HepG2 (cell line): ENCODE data around the gene TPPP2. TPM values are rescaled to one million over a fixed set of nuclear protein-coding genes. Genes with fewer than 3 reads are reported as not detected.
A peak's percentile ranks its signal among the peaks of the same experiment; 100 is the strongest.

Source experiments
- CCDC6 ChIP-seq: sonication (generic); formaldehyde crosslinking; IDR thresholded peaks from 2 replicates; pipeline ENCODE4 v1.8.1; 2022; ENCODE audit warnings: mild to moderate bottlenecking, missing genetic modification reagents, moderate library complexity
- EP300 ChIP-seq, 3 experiments: sonication (generic) in 1 of 3; formaldehyde crosslinking in 1 of 3; IDR thresholded peaks; 2 replicates each; pipeline versions ENCODE4 v1.5.1 to v1.6.1; 2011 to 2020; ENCODE audit warnings: low read depth in 2 of 3, low read length in 2 of 3, borderline replicate concordance in 1 of 3, improper control_type of control experiment in 1 of 3, mild to moderate bottlenecking in 1 of 3, missing genetic modification reagents in 1 of 3, moderate library complexity in 1 of 3
- HMGA1 ChIP-seq: sonication (generic); formaldehyde crosslinking; conservative IDR thresholded peaks from 2 replicates; pipeline ENCODE4 v1.4.0; 2020; ENCODE audit warnings: missing genetic modification reagents
- PRMT3 ChIP-seq: sonication (generic); formaldehyde crosslinking; IDR thresholded peaks from 2 replicates; pipeline ENCODE4 v1.8.1; 2022; ENCODE audit warnings: low read depth, mild to moderate bottlenecking, moderate library complexity, missing genetic modification reagents, borderline replicate concordance
- PRPF4 ChIP-seq: fragments of 200-400 bp; formaldehyde crosslinking; IDR thresholded peaks from 2 replicates; pipeline ENCODE4 v1.6.1; 2016; ENCODE audit warnings: low read length, low read depth; ENCODE audit not compliant: poor library complexity, severe bottlenecking
- WIZ ChIP-seq: sonication (generic); formaldehyde crosslinking; IDR thresholded peaks from 2 replicates; pipeline ENCODE4 v1.5.1; 2020; ENCODE audit warnings: mild to moderate bottlenecking, missing genetic modification reagents
- ZHX2 ChIP-seq, 2 experiments: sonication (generic) in 1 of 2; formaldehyde crosslinking in 1 of 2; IDR thresholded peaks; 2 replicates each; pipeline versions ENCODE4 v1.6.1 to v1.9.0; 2014 to 2022; ENCODE audit warnings: antibody characterized with exemption in 1 of 2, borderline replicate concordance in 1 of 2, inconsistent platforms in 1 of 2, low read depth in 1 of 2, missing genetic modification reagents in 1 of 2
- ZNF264 ChIP-seq: sonication (generic); formaldehyde crosslinking; IDR thresholded peaks from 2 replicates; pipeline ENCODE4 v1.4.0; 2020; ENCODE audit warnings: missing genetic modification reagents
- ZNF33B ChIP-seq: sonication (generic); formaldehyde crosslinking; IDR thresholded peaks from 2 replicates; pipeline ENCODE4 v1.5.1; 2020; ENCODE audit warnings: mild to moderate bottlenecking, missing genetic modification reagents
- ZNF619 ChIP-seq: sonication (generic); formaldehyde crosslinking; IDR thresholded peaks from 2 replicates; pipeline ENCODE4 v1.4.0; 2020; ENCODE audit warnings: mild to moderate bottlenecking, missing genetic modification reagents
- polyA plus RNA-seq, 8 experiments: library from polyadenylated mRNA; depleted of rRNA in 3 of 8; stranded (reverse) in 7 of 8; unstranded in 1 of 8; fragments of >200 nt; fragmentation: Illumina TruSeq in 4 of 8; extraction: Trizol in 4 of 8; gene quantifications; 2 replicates each; pipeline versions ENCODE4 v1.2.1 to v1.2.3, GENCODE V29; 2011 to 2016; ENCODE audit warnings: low read depth in 4 of 8, missing spikeins in 1 of 8, mixed read lengths in 1 of 8; ENCODE audit not compliant: insufficient read depth in 1 of 8
- total RNA-seq, 5 experiments: library from RNA; depleted of rRNA; stranded (reverse); fragments of >200 nt; fragmentation: Illumina TruSeq; extraction: Trizol; gene quantifications; 2 replicates each; pipeline ENCODE4 v1.2.3, GENCODE V29; 2016; ENCODE audit warnings: low read depth in 1 of 5
- TF ChIP-seq, protein P1 (sequence below), 2 experiments: fragments of 450-650 bp in 1 of 2; sonication (generic) in 1 of 2; formaldehyde crosslinking in 1 of 2; IDR thresholded peaks; 2 replicates each; pipeline versions ENCODE4 v1.6.1 to v1.8.0; 2016 to 2022; ENCODE audit warnings: antibody characterized with exemption in 1 of 2, mild to moderate bottlenecking in 1 of 2, missing genetic modification reagents in 1 of 2

Gene TPPP2
- total and polyA plus RNA-seq, 2 of the 13 experiments (the other 11 are each of a cell fraction or from before 2014, with no cell fraction given), result 0.58 to 4.2 TPM

DNA sequence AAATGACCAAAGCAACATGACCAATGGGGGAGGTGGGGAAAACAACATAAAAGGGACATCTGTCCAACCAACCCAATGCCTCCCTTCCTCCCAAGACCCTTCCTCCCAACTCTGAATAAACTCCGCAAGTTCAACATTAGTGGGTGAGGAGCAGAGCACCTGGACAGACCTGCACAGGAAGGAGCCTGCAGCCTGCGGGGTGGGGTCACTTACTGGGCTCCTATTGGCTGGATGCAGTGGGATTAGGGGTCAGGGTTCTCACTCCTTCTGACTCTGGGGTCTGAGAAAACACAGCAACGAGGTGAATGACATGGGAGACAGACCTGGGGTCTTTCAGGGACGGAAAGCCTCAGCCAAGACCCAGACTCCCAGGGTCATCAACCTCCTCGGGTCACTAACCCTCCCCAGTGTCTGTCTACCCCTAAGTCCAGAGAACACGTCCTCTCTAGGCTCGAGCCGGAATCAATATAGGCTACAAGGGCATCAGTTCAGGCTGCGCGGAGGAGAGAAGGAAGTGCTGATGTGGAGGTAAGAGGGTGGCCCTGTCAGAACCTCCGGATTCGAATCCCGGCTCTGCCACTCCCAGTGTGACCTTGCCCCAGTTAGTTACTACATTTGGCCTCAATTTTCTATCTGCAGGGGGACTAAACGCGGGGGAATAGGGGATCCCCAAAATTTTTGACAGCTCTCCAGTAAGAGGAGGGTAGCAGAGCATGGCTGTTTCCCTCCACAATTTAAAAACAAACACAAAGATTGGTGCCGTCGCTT, 6.0 kb upstream of the TPPP2 start (continued):
- TF ChIP-seq HMGA1 (no peak), ZNF33B (no peak), WIZ (CRISPR knock-in tag) (0 out of 2 replicates have a peak, but pooled peaks have one; percentile 67), EP300 (IDR thresholded peaks at IDR 0.05; ENCODE audit: low read depth in 2 of 2, low read length in 2 of 2) (0 out of 4 replicates have a peak, but pooled peaks of 1 of the 2 experiments have one; percentile 6), EP300 (CRISPR knock-in tag; IDR thresholded peaks at IDR 0.05; ENCODE audit: borderline replicate concordance) (no peak), CCDC6 (CRISPR knock-in tag) (peak; percentile 31; the same call in 1 of the 2 replicates), ZNF264 (CRISPR knock-in tag) (no peak), ZHX2 (IDR thresholded peaks at IDR 0.05; ENCODE audit: low read depth) (no peak), ZHX2 (CRISPR knock-in tag; IDR thresholded peaks at IDR 0.05; ENCODE audit: borderline replicate concordance) (no peak), PRPF4 (no peak), ZNF619 (no peak), PRMT3 (CRISPR knock-in tag) (0 out of 2 replicates have a peak, but pooled peaks have one; percentile 36)
- TF ChIP-seq, protein P1, sequence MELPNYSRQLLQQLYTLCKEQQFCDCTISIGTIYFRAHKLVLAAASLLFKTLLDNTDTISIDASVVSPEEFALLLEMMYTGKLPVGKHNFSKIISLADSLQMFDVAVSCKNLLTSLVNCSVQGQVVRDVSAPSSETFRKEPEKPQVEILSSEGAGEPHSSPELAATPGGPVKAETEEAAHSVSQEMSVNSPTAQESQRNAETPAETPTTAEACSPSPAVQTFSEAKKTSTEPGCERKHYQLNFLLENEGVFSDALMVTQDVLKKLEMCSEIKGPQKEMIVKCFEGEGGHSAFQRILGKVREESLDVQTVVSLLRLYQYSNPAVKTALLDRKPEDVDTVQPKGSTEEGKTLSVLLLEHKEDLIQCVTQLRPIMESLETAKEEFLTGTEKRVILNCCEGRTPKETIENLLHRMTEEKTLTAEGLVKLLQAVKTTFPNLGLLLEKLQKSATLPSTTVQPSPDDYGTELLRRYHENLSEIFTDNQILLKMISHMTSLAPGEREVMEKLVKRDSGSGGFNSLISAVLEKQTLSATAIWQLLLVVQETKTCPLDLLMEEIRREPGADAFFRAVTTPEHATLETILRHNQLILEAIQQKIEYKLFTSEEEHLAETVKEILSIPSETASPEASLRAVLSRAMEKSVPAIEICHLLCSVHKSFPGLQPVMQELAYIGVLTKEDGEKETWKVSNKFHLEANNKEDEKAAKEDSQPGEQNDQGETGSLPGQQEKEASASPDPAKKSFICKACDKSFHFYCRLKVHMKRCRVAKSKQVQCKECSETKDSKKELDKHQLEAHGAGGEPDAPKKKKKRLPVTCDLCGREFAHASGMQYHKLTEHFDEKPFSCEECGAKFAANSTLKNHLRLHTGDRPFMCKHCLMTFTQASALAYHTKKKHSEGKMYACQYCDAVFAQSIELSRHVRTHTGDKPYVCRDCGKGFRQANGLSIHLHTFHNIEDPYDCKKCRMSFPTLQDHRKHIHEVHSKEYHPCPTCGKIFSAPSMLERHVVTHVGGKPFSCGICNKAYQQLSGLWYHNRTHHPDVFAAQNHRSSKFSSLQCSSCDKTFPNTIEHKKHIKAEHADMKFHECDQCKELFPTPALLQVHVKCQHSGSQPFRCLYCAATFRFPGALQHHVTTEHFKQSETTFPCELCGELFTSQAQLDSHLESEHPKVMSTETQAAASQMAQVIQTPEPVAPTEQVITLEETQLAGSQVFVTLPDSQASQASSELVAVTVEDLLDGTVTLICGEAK (IDR thresholded peaks at IDR 0.05), result no peak
- TF ChIP-seq, protein P1 (CRISPR knock-in tag; IDR thresholded peaks at IDR 0.05), result no peak
